GM12878 (cell line): ENCODE results near the gene CCDC106. TPM values are rescaled to one million over a fixed set of nuclear protein-coding genes. Genes with fewer than 3 reads are reported as not detected.
A peak's percentile ranks its signal among the peaks of the same experiment; 100 is the strongest.

Source experiments
- ATAC-seq: fragments of 200-7000 bp; cut with Tn5 transposase; 3 replicates; pipeline ENCODE4 v1.9.1; 2020; ENCODE audit warnings: mild to moderate bottlenecking, moderate library complexity
- BruUV-seq: library from RNA; stranded (reverse); fragments of 400-500 nt; replicated peaks from 2 replicates; lab custom pipeline; 2021; lab: Mats Ljungman, UMichigan
- CTCF ChIA-PET: fragments of 300-600 bp; sonication (Branson Sonifier 250); formaldehyde crosslinking; extraction: SDS; loops from one replicate; lab custom pipeline; 2021; ENCODE audit warnings: inconsistent platforms; lab: Yijun Ruan, JAX
- POLR2A ChIA-PET: fragments of 350-600 bp; formaldehyde crosslinking; extraction: SDS; loops from one replicate; lab custom pipeline; 2021; ENCODE audit warnings: inconsistent platforms; lab: Charles Lee
- RAD21 ChIA-PET: fragments of 300-600 bp; sonication (Branson Sonifier 250); formaldehyde crosslinking; loops from one replicate; lab custom pipeline; 2023; ENCODE audit warnings: antibody characterized with exemption; ENCODE audit not compliant: unreplicated experiment; lab: Charles Lee
- SMC1A ChIA-PET: fragments of 300-600 bp; sonication (Branson Sonifier 250); formaldehyde crosslinking; loops from one replicate; lab custom pipeline; 2023; ENCODE audit not compliant: unreplicated experiment, uncharacterized antibody; lab: Charles Lee
- DNase-seq: peaks from one replicate; pipeline ENCODE4 v3.0.0-alpha.2; 2011; ENCODE audit warnings: low read depth, low spot score
- FAIRE-seq: peaks from 3 replicates; lab custom pipeline; 2011; peaks lifted over from hg19 to GRCh38; lab: Jason Lieb, UNC
- H2AFZ ChIP-seq: 2 replicates; pipeline ENCODE4 v1.6.0; 2011; ENCODE audit warnings: low read depth, low read length, control low read depth; ENCODE audit not compliant: control insufficient read depth
- H3K27ac ChIP-seq: 2 replicates; pipeline ENCODE4 v1.5.1; 2011; ENCODE audit warnings: control low read depth; ENCODE audit not compliant: control insufficient read depth, insufficient read depth
- H3K27me3 ChIP-seq, 2 experiments: replicated peaks in 1 of 2; 2 replicates each; pipeline versions ENCODE4 v1.6.0 to v1.6.1; 2011; ENCODE audit warnings: low read length in 1 of 2; ENCODE audit not compliant: control insufficient read depth in 2 of 2, insufficient read depth in 2 of 2
- H3K36me3 ChIP-seq, 2 experiments: 2 replicates each; pipeline ENCODE4 v1.5.1; 2011; ENCODE audit warnings: low read length in 1 of 2; ENCODE audit not compliant: control insufficient read depth in 2 of 2, insufficient read depth in 2 of 2
- H3K4me1 ChIP-seq: 2 replicates; pipeline ENCODE4 v1.6.1; 2011; ENCODE audit warnings: mild to moderate bottlenecking, low read length, moderate library complexity, mixed read lengths; ENCODE audit not compliant: control insufficient read depth, insufficient read depth
- H3K4me2 ChIP-seq: 2 replicates; pipeline ENCODE4 v1.6.0; 2011; ENCODE audit warnings: control low read depth; ENCODE audit not compliant: control insufficient read depth, insufficient read depth
- H3K4me3 ChIP-seq: fragments of 200-600 bp; sonication (generic); 2 replicates; pipeline ENCODE4 v1.5.1; 2016
- H3K79me2 ChIP-seq: 2 replicates; pipeline ENCODE4 v1.6.0; 2011; ENCODE audit warnings: low read length; ENCODE audit not compliant: control insufficient read depth, insufficient read depth
- H3K9ac ChIP-seq: 2 replicates; pipeline ENCODE4 v1.8.0; 2011; ENCODE audit warnings: low read length, control low read depth, mixed read lengths; ENCODE audit not compliant: control insufficient read depth, insufficient read depth
- H3K9me3 ChIP-seq: replicated peaks from 3 replicates; pipeline ENCODE4 v1.5.1; 2011; ENCODE audit warnings: mild to moderate bottlenecking, low read length; ENCODE audit not compliant: control insufficient read depth, insufficient read depth
- H4K20me1 ChIP-seq: 2 replicates; pipeline ENCODE4 v1.6.0; 2011; ENCODE audit not compliant: control insufficient read depth, insufficient read depth
- CHD1 ChIP-seq: IDR thresholded peaks from 2 replicates; pipeline ENCODE4 v1.6.1; 2012; ENCODE audit warnings: low read depth, low read length, improper control_type of control experiment
- EGR1 ChIP-seq, 2 experiments: IDR thresholded peaks; 1 replicate in 1 of 2; 2 replicates in 1 of 2; pipeline ENCODE4 v1.6.1; 2011 to 2012; ENCODE audit warnings: low read depth in 2 of 2, low read length in 2 of 2, borderline replicate concordance in 1 of 2, mild to moderate bottlenecking in 1 of 2, moderate library complexity in 1 of 2
- HCFC1 ChIP-seq: fragments of 150-350 bp; IDR thresholded peaks from 2 replicates; pipeline ENCODE4 v1.6.1; 2014; ENCODE audit warnings: low read length
- KLF5 ChIP-seq: fragments of 450-650 bp; IDR thresholded peaks from 2 replicates; pipeline ENCODE4 v1.6.1; 2014; ENCODE audit warnings: mild to moderate bottlenecking; ENCODE audit not compliant: partially characterized antibody
- MAX ChIP-seq: IDR thresholded peaks from 2 replicates; pipeline ENCODE4 v1.6.1; 2012; ENCODE audit warnings: low read depth, low read length, improper control_type of control experiment
- NFIC ChIP-seq: IDR thresholded peaks from 2 replicates; pipeline ENCODE4 v1.6.1; 2012; ENCODE audit warnings: low read depth, mild to moderate bottlenecking, inconsistent platforms, low read length, moderate library complexity
- NFXL1 ChIP-seq: fragments of 450-650 bp; IDR thresholded peaks from 2 replicates; pipeline ENCODE4 v1.6.1; 2017; ENCODE audit warnings: antibody characterized with exemption, mild to moderate bottlenecking, borderline replicate concordance
- POLR2A ChIP-seq: IDR thresholded peaks from 2 replicates; pipeline ENCODE4 v1.6.1; 2011; ENCODE audit warnings: low read depth, mild to moderate bottlenecking, low read length
- WGBS: methylation state at CpG from one replicate; pipeline ENCODE4 v1.1.6; 2016; ENCODE audit warnings: low lambda C conversion rate; ENCODE audit not compliant: insufficient replicate concordance, insufficient coverage; ENCODE audit errors: missing lambda C conversion rate; 5-methylcytosine and 5-hydroxymethylcytosine counted together
- in situ Hi-C: fragments of 300-500 bp; cut with MboI; formaldehyde crosslinking; loops from 9 replicates; pipeline ENCODE4 v1.14.3; 2018; ENCODE audit warnings: mixed read lengths
- intact Hi-C: fragments of 100-400 bp; cut with micrococcal nuclease; formaldehyde crosslinking; loops from one replicate; pipeline ENCODE4 v1.14.2; 2022; ENCODE audit not compliant: unreplicated experiment
- polyA plus RNA-seq, 11 experiments: library from polyadenylated mRNA; depleted of rRNA in 4 of 11; unstranded in 6 of 11; stranded (reverse) in 5 of 11; fragments of >200 nt; fragmentation: Nextera tagmentation in 4 of 11; fragmentation: Illumina TruSeq in 1 of 11; extraction: Ambion mirVana in 4 of 11; extraction: Trizol in 1 of 11; gene quantifications; 1 replicate in 1 of 11; 2 replicates in 10 of 11; pipeline versions ENCODE4 v1.2.1 to v1.2.3, GENCODE V29; 2011 to 2016; ENCODE audit warnings: inconsistent platforms in 2 of 11, missing spikeins in 2 of 11, low read depth in 1 of 11
- total RNA-seq, 4 experiments: library from RNA; depleted of rRNA in 3 of 4; stranded (reverse); fragments of >200 nt in 3 of 4; fragmentation: Illumina TruSeq in 1 of 4; extraction: Trizol in 1 of 4; gene quantifications; 2 replicates each; pipeline versions ENCODE4 v1.2.1 to v1.2.3, GENCODE V29; 2013 to 2021
- TF ChIP-seq, protein P1 (sequence below): fragments of 450-650 bp; IDR thresholded peaks from 2 replicates; pipeline ENCODE4 v1.6.1; 2017; ENCODE audit warnings: mild to moderate bottlenecking

Gene CCDC106
- total and polyA plus RNA-seq, 10 of the 15 experiments (the other 5 are each of a cell fraction or from before 2014, with no cell fraction given) = 0.04 to 35.9 (median 19.8) TPM

DNA sequence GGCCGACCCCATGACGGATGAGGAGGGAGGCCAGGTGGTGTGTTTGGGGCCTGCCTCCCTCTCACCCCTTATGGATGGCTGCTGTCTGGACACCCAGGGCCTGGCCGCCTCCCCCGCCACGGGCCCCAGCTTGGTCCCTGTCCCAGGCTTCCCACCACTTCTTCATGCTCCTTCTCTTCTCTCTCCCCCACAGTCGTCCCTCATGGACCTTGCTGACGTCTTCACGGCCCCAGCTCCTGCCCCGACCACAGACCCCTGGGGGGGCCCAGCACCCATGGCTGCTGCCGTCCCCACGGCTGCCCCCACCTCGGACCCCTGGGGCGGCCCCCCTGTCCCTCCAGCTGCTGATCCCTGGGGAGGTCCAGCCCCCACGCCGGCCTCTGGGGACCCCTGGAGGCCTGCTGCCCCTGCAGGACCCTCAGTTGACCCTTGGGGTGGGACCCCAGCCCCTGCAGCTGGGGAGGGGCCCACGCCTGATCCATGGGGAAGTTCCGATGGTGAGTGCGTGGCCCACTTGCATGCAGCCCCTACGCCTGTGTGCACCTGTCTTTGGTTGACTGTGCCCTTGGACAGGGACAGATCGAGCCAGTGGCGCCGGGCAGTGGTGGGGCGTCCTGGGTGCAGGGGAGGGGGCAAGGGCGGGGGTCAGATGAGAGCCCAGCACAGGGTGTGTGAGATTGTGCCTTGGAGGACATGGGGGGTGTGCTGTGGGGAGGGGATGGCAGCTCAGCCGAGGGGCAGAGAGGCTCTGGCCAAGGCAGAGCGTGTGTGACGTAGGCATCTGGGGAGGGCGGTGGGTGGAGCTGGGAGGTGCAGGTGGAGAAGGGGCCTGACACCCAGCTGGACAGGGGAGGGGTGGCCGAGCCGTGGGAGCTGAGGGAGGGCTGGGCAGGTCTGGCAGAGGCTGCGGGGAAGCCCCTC is 43.8 kb downstream of the CCDC106 start:
- ChIA-PET CTCF (no interaction called here), SMC1A (no interaction called here), RAD21 (no interaction called here), POLR2A (no interaction called here)
- WGBS = 97% methylated on average over 23 of the region's 31 CpGs
- no peak overlapping the region for H3K4me2 ChIP-seq
- no peak overlapping the region for H3K4me3 ChIP-seq
- H3K36me3 ChIP-seq = peaks cover 9 to 46% of the 10 kb centered on the region in 2 experiments; a peak in 3 of 4 replicates
- ATAC-seq = no peak
- no peaks in the 10 kb centered on the region for H3K27me3 ChIP-seq
- no peaks in the 10 kb centered on the region; the same call in 1 of the 2 replicates for H3K79me2 ChIP-seq
- H3K27ac ChIP-seq = no peak overlapping the region
- no peak for FAIRE-seq
- H2AFZ ChIP-seq = no peak overlapping the region
- in situ Hi-C loops = no loop called here
- peaks cover 3% of the 10 kb centered on the region; the same call in 1 of the 2 replicates for H4K20me1 ChIP-seq
- H3K4me1 ChIP-seq = no peaks in the 10 kb centered on the region
- BruUV-seq = no TSS peak
- no peaks in the 10 kb centered on the region for H3K9me3 ChIP-seq
- DNase-seq = no peak
- no peak for TF ChIP-seq HCFC1
- TF ChIP-seq CHD1 = no peak
- TF ChIP-seq NFIC = no peak
- 0 out of 2 replicates have a peak, but pooled peaks have one; percentile 41 for TF ChIP-seq POLR2A
- no peak for TF ChIP-seq EGR1 (IDR thresholded peaks at IDR 0.05; ENCODE audit: borderline replicate concordance in 1 of 2, low read depth in 2 of 2, low read length in 2 of 2)
- TF ChIP-seq NFXL1 = no peak
- TF ChIP-seq, protein P1, sequence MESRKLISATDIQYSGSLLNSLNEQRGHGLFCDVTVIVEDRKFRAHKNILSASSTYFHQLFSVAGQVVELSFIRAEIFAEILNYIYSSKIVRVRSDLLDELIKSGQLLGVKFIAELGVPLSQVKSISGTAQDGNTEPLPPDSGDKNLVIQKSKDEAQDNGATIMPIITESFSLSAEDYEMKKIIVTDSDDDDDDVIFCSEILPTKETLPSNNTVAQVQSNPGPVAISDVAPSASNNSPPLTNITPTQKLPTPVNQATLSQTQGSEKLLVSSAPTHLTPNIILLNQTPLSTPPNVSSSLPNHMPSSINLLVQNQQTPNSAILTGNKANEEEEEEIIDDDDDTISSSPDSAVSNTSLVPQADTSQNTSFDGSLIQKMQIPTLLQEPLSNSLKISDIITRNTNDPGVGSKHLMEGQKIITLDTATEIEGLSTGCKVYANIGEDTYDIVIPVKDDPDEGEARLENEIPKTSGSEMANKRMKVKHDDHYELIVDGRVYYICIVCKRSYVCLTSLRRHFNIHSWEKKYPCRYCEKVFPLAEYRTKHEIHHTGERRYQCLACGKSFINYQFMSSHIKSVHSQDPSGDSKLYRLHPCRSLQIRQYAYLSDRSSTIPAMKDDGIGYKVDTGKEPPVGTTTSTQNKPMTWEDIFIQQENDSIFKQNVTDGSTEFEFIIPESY = no peak
- no peak for TF ChIP-seq MAX
- TF ChIP-seq KLF5 = no peak
- no peak overlapping the region for H3K9ac ChIP-seq
- intact Hi-C loops = no loop called here
